ENCODE data around the gene UBXN10.

DNA sequence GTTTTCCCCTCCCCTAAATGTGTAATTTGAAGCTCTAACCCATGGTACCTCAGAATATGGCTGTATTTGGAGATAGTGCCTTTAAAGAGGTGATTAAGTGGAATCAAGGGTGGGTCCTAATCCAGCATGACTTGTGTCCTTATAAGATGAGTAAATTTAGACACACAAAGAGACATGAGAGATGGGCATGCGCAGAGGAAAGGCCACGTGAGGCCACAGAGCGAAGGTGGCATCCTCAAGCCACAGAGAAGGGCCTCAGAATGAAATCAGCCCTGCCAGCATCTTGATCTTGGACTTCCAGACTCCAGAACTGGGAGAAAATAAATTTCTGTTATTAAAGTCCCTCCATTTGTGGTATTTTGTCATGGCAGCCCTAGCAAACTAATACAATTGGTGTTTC lies 49.6 kb upstream of the UBXN10 start:
- TF ChIP-seq, protein P1, sequence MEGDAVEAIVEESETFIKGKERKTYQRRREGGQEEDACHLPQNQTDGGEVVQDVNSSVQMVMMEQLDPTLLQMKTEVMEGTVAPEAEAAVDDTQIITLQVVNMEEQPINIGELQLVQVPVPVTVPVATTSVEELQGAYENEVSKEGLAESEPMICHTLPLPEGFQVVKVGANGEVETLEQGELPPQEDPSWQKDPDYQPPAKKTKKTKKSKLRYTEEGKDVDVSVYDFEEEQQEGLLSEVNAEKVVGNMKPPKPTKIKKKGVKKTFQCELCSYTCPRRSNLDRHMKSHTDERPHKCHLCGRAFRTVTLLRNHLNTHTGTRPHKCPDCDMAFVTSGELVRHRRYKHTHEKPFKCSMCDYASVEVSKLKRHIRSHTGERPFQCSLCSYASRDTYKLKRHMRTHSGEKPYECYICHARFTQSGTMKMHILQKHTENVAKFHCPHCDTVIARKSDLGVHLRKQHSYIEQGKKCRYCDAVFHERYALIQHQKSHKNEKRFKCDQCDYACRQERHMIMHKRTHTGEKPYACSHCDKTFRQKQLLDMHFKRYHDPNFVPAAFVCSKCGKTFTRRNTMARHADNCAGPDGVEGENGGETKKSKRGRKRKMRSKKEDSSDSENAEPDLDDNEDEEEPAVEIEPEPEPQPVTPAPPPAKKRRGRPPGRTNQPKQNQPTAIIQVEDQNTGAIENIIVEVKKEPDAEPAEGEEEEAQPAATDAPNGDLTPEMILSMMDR (IDR thresholded peaks at IDR 0.05), result no peak
- no peak for TF ChIP-seq POLR2AphosphoS5 (IDR thresholded peaks at IDR 0.05)

Measured in esophagus muscularis mucosa (tissue), 3 donors.